T-helper 2 cell (primary cell): Measurements from ENCODE around the gene SLC38A3.
"Not testable (repeated sequence)": the region's sequence is repeated elsewhere in the genome, so short reads cannot be mapped to it uniquely, and the experiment has no call there.

Source experiments
- DNase-seq, 5 experiments: peaks; one replicate each; pipeline versions ENCODE4 v3.0.0 to v3.0.0-alpha.2; 2012 to 2022

The SLC38A3 gene

GRCh38 chr3:50235716-50236483 is 30.8 kb downstream of the SLC38A3 start, which contains the start of gene GNAI2:
GNAI2 (plus strand) TSS chr3:50236204; CDS start chr3:50236336, 132 bp downstream.
- DNase-seq = peak; percentile 98 to 99 (median 99)

- no peak for DNase-seq
These were observed 31.5 kb downstream of the SLC38A3 start for GRCh38 chr3:50236484-50237132.

GRCh38 chr3:50237133-50237651 is 32.1 kb downstream of the SLC38A3 start:
- peak in 2 of 5 experiments; percentile 30 to 76 for DNase-seq

- peak; percentile 69 to 95 (median 83) for DNase-seq
These were observed 32.9 kb downstream of the SLC38A3 start for GRCh38 chr3:50237754-50238548.

GRCh38 chr3:50238549-50239026 is 33.5 kb downstream of the SLC38A3 start:
- DNase-seq = peak in 1 of 5 experiments; percentile 43

- DNase-seq = no peak
These were observed 34.6 kb downstream of the SLC38A3 start for GRCh38 chr3:50239649-50240048.

- DNase-seq = no peak
These were observed 36.1 kb downstream of the SLC38A3 start for GRCh38 chr3:50241163-50241562.

- no peak for DNase-seq
These were observed 36.8 kb downstream of the SLC38A3 start for GRCh38 chr3:50241713-50242380.

GRCh38 chr3:50242381-50242770 is 37.3 kb downstream of the SLC38A3 start:
- peak in 1 of 5 experiments; percentile 48 for DNase-seq

GRCh38 chr3:50242851-50243542 is 37.9 kb downstream of the SLC38A3 start:
- peak in 3 of 5 experiments; percentile 22 to 48 (median 27) for DNase-seq

GRCh38 chr3:50243543-50243895 is 38.4 kb downstream of the SLC38A3 start:
- DNase-seq = no peak

- not testable (repeated sequence) for DNase-seq
These were observed 39.7 kb downstream of the SLC38A3 start for GRCh38 chr3:50244813-50245212.

GRCh38 chr3:50245251-50245745 is 40.2 kb downstream of the SLC38A3 start:
- no peak for DNase-seq

GRCh38 chr3:50245831-50246516 is 40.9 kb downstream of the SLC38A3 start:
- peak; percentile 86 to 97 (median 92) for DNase-seq

GRCh38 chr3:50246517-50246954 is 41.5 kb downstream of the SLC38A3 start:
- peak; percentile 32 to 91 (median 75) for DNase-seq

- DNase-seq = no peak
These were observed 43.3 kb downstream of the SLC38A3 start for GRCh38 chr3:50248387-50248786.

- DNase-seq = no peak
These were observed 44.4 kb downstream of the SLC38A3 start for GRCh38 chr3:50249457-50249856.

- no peak for DNase-seq
These were observed 45.4 kb downstream of the SLC38A3 start for GRCh38 chr3:50250514-50250913.

- peak in 1 of 5 experiments; percentile 52 for DNase-seq
These were observed 46.1 kb downstream of the SLC38A3 start for GRCh38 chr3:50251220-50251619.

GRCh38 chr3:50254577-50255250 is 49.6 kb downstream of the SLC38A3 start:
- no peak for DNase-seq
